ENCODE results near the gene SOCS1. TPM values are rescaled to one million over a fixed set of nuclear protein-coding genes. Genes with fewer than 3 reads are reported as not detected.

SOCS1 gene
- total RNA-seq, 6 experiments from 2014 or later, result 3.8 to 6.7 (median 5.9) TPM

DNA sequence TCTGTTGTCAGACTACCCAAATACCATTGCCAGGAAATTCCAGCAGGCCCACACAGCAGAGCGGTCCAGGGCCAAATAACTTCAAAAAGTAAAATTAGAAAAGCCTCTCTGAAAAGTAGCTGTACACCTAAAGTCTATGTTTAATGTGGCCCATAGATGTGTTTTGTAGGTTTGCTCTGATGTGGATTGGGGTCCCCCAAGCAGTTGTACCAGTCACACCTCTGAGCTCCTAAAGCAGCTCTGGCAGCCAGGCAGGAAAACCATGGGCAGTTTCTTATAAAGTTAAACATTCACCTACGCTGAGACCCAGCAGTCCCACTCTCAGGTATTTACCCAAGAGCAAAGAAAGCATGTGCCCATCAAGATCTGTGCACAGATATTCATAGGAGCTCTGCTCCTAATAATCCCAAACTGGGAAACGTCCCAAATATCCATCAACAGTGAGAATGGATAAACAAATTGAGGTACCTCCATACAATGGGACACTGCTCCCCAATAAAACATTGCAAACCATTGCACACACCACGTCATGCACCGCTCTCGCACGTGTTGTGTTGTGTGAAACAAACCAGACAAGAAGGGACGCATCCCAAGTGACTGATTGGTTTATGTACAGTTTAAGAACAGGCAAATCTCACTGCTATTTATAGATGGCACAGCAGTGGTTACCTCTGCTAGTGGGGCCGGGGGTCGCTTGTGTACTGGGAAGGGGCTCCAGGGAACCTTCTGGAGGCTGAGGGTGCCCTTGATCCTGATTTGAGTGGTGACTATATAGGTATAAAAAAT is 40.9 kb upstream of the SOCS1 start:
- no peaks in the 10 kb centered on the region for H3K9me3 Mint-ChIP-seq
- H3K36me3 Mint-ChIP-seq (ENCODE audit: low read depth), result no peaks in the 10 kb centered on the region
- peaks cover 4% of the 10 kb centered on the region; the same call in 1 of the 2 replicates for H3K27me3 Mint-ChIP-seq (ENCODE audit: insufficient read depth)
- H3K4me3 Mint-ChIP-seq, result peak overlapping the region; percentile 77
- H3K27ac Mint-ChIP-seq, result no peak overlapping the region
- TF ChIP-seq CTCF (IDR thresholded peaks at IDR 0.05), result no peak
- peaks cover 17% of the 10 kb centered on the region for H3K4me1 Mint-ChIP-seq (ENCODE audit: low read depth)
- no peak for DNase-seq

DNA sequence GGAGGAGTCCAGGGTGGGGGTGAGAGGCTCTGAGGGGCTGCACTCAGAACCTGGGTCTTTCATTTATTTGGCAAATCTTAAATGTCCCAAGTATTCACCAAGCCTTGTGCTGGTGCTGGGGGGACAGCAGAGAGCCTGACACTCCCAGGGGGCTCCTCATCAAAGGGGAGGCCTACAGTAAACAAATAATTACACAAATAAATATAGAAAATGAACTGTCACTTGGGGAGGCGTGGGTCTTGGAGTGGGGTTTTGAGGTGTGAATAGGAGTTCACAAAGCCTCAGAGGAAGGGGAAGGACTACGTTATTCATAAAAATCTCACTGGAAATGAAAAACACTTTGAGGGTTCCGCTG is 40.3 kb upstream of the SOCS1 start:
- TF ChIP-seq CTCF (IDR thresholded peaks at IDR 0.05), result no peak
- Mint-ChIP-seq H3K27me3 (ENCODE audit: insufficient read depth) (peaks cover 6% of the 10 kb centered on the region), H3K9me3 (no peaks in the 10 kb centered on the region), H3K4me3 (no peak overlapping the region), H3K36me3 (ENCODE audit: low read depth) (no peaks in the 10 kb centered on the region), H3K27ac (no peak overlapping the region), H3K4me1 (ENCODE audit: low read depth) (peaks cover 17% of the 10 kb centered on the region)
- no peak for DNase-seq

DNA sequence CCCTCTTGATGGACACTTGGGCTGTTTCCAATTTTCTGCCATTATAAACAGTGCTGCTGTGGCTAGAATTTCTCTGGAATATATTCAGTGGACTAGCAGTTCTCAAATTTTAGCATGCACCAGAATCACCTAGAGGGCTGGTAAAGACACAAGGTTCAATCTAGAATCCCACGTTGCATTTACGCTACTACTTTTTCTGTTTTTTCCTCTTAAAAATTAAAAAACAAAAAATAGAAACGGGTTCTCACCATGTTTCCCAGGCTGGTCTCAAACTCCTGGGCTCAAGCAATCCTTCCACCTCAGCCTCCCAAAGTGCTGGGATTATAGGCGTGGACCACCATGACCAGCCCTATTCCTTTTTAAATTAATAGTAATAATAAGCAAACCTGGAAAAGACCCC is 39.7 kb upstream of the SOCS1 start:
- H3K4me1 Mint-ChIP-seq (ENCODE audit: low read depth), result peaks cover 17% of the 10 kb centered on the region
- no peak for DNase-seq
- no peaks in the 10 kb centered on the region for H3K9me3 Mint-ChIP-seq
- H3K36me3 Mint-ChIP-seq (ENCODE audit: low read depth), result no peaks in the 10 kb centered on the region
- H3K27me3 Mint-ChIP-seq (ENCODE audit: insufficient read depth), result peaks cover 11% of the 10 kb centered on the region
- no peak overlapping the region for H3K27ac Mint-ChIP-seq
- H3K4me3 Mint-ChIP-seq, result no peak overlapping the region
- TF ChIP-seq CTCF (IDR thresholded peaks at IDR 0.05), result no peak

DNA sequence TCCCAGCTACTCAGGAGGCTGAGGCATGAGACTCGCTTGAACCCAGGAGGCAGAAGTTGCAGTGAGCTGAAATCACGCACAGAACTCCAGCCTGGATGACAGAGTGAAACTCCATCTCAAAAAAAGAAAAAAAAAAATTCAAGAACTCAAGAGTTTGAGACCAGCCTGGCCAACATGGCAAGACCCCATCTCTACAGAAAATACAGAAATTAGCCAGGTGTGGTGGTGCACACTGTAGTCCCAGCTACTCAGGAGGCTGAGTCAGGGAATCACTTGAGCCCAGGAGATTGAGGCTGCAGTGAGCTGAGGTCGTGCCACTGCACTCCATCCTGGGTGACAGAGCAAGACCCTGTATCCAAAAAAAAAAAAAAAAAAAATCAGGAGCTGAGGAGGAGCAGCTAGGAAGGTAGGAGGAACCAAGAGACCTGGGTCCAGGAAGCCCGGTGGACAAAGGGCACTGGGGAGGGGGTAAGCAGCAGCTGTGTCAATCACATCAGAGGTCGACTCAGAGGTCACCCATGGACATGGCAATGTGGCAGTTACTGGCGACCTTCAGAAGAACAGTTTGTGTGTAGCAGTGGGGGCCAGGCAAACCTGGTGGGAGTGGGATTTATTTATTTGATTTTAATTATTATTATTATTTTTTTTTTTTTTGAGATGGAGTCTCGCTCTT is 36.2 kb upstream of the SOCS1 start:
- Mint-ChIP-seq H3K4me1 (ENCODE audit: low read depth) (peaks cover 12% of the 10 kb centered on the region), H3K4me3 (no peak overlapping the region), H3K27ac (no peak overlapping the region), H3K9me3 (no peaks in the 10 kb centered on the region; the same call in 1 of the 2 replicates), H3K36me3 (ENCODE audit: low read depth) (no peaks in the 10 kb centered on the region), H3K27me3 (ENCODE audit: insufficient read depth) (peaks cover 32% of the 10 kb centered on the region)
- DNase-seq, result no peak
- no peak for TF ChIP-seq CTCF (IDR thresholded peaks at IDR 0.05)

DNA sequence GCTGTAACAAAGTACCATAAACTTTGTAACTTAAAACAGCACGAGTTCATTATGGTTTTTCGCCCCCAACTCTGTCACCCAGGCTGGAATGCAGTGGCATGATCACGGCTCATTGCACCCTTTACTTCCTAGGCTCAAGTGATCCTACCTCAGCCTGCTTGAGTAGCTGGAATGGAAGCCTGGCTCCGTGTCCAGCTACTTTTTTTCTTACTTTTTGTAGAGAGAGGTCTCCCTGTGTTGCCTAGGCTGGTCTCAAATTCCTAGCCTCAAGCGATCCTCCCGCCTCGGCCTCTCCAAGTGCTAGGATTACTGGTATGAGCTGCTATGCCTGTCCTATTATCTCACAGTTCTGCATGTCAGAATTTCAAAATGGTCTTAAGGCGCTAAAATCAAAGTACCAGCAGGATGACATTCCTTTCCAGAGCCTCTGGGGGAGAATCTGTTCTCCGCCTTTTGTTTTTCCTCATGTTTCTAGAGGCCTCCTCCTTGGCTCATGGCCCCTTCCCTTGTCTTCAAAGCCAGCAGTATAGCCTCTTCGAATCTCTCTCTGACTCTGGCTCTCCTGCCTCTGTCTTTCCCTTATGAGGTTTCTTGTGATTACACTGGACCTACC is 35.2 kb upstream of the SOCS1 start:
- Mint-ChIP-seq H3K9me3 (no peaks in the 10 kb centered on the region; the same call in 1 of the 2 replicates), H3K27ac (no peak overlapping the region), H3K4me3 (no peak overlapping the region), H3K36me3 (ENCODE audit: low read depth) (no peaks in the 10 kb centered on the region), H3K4me1 (ENCODE audit: low read depth) (peaks cover 6% of the 10 kb centered on the region; the same call in 1 of the 2 replicates), H3K27me3 (ENCODE audit: insufficient read depth) (peaks cover 32% of the 10 kb centered on the region)
- no peak for TF ChIP-seq CTCF (IDR thresholded peaks at IDR 0.05)
- no peak for DNase-seq

Measured in HFFc6 (cell line).